SK-N-SH treated with all-trans-retinoic acid at 6 μM for 48 hours (cell line): Measurements from ENCODE around the gene ZNF518B.

Source experiments
- ATAC-seq: fragments of 200-7000 bp; cut with Tn5 transposase; 3 replicates; pipeline ENCODE4 v1.9.1; 2020; ENCODE audit warnings: mild to moderate bottlenecking, moderate library complexity
- ARNTL ChIP-seq: fragments of 450-650 bp; formaldehyde crosslinking; IDR thresholded peaks from 2 replicates; pipeline ENCODE4 v1.5.0; 2020; ENCODE audit warnings: low read depth, mild to moderate bottlenecking, moderate library complexity, borderline replicate concordance
- BACH2 ChIP-seq: fragments of 250-450 bp; sonication (Bioruptor Pico); IDR thresholded peaks from 2 replicates; pipeline ENCODE4 v1.9.0; 2021; ENCODE audit warnings: mild to moderate bottlenecking, borderline replicate concordance
- CSDC2 ChIP-seq: fragments of 250-450 bp; sonication (Bioruptor Pico); IDR thresholded peaks from 2 replicates; pipeline ENCODE4 v1.5.0; 2020; ENCODE audit warnings: mild to moderate bottlenecking, moderate library complexity
- ESRRG ChIP-seq: fragments of 250-450 bp; sonication (Bioruptor Pico); IDR thresholded peaks from 2 replicates; pipeline ENCODE4 v1.6.1; 2021; ENCODE audit warnings: mild to moderate bottlenecking
- GLIS3 ChIP-seq: fragments of 250-450 bp; sonication (Bioruptor Pico); IDR thresholded peaks from 2 replicates; pipeline ENCODE4 v1.5.0; 2020; ENCODE audit warnings: mild to moderate bottlenecking, moderate library complexity
- ISL1 ChIP-seq: fragments of 250-450 bp; sonication (Bioruptor Pico); IDR thresholded peaks from 2 replicates; pipeline ENCODE4 v2.1.2; 2022; ENCODE audit warnings: mild to moderate bottlenecking, moderate library complexity
- PPARA ChIP-seq: fragments of 250-450 bp; sonication (Bioruptor Pico); IDR thresholded peaks from 2 replicates; pipeline ENCODE4 v1.5.0; 2020; ENCODE audit warnings: mild to moderate bottlenecking, borderline replicate concordance
- RARB ChIP-seq: fragments of 250-450 bp; sonication (Bioruptor Pico); IDR thresholded peaks from 2 replicates; pipeline ENCODE4 v1.8.0; 2021; ENCODE audit warnings: mild to moderate bottlenecking, moderate library complexity
- SNAI2 ChIP-seq: fragments of 250-450 bp; sonication (Bioruptor Pico); IDR thresholded peaks from 2 replicates; pipeline ENCODE4 v1.5.0; 2020; ENCODE audit warnings: mild to moderate bottlenecking, moderate library complexity
- TCF4 ChIP-seq: fragments of 250-450 bp; sonication (Bioruptor Pico); IDR thresholded peaks from 2 replicates; pipeline ENCODE4 v1.8.0; 2021; ENCODE audit warnings: mild to moderate bottlenecking, moderate library complexity, borderline replicate concordance
- TOX ChIP-seq: fragments of 250-450 bp; sonication (Bioruptor Pico); IDR thresholded peaks from 2 replicates; pipeline ENCODE4 v1.8.0; 2021; ENCODE audit warnings: mild to moderate bottlenecking, moderate library complexity, borderline replicate concordance
- ZFP3 ChIP-seq: fragments of 250-450 bp; sonication (Bioruptor Pico); IDR thresholded peaks from 2 replicates; pipeline ENCODE4 v1.5.0; 2020; ENCODE audit warnings: mild to moderate bottlenecking, moderate library complexity
- ZFP30 ChIP-seq: fragments of 450-650 bp; formaldehyde crosslinking; IDR thresholded peaks from 2 replicates; pipeline ENCODE4 v1.5.0; 2022; ENCODE audit warnings: mild to moderate bottlenecking, moderate library complexity
- ZNF565 ChIP-seq: fragments of 450-650 bp; formaldehyde crosslinking; conservative IDR thresholded peaks from 2 replicates; pipeline ENCODE4 v1.5.0; 2020; ENCODE audit warnings: low read depth, mild to moderate bottlenecking, moderate library complexity
- ZNF70 ChIP-seq: fragments of 450-650 bp; formaldehyde crosslinking; IDR thresholded peaks from 2 replicates; pipeline ENCODE4 v1.5.0; 2020; ENCODE audit warnings: mild to moderate bottlenecking, moderate library complexity
- ZNF8 ChIP-seq: fragments of 450-650 bp; formaldehyde crosslinking; IDR thresholded peaks from 2 replicates; pipeline ENCODE4 v1.5.0; 2020; ENCODE audit warnings: mild to moderate bottlenecking, moderate library complexity
- TF ChIP-seq, protein P1 (sequence below): fragments of 250-450 bp; sonication (Bioruptor Pico); IDR thresholded peaks from 2 replicates; pipeline ENCODE4 v1.5.1; 2020; ENCODE audit warnings: low read depth, mild to moderate bottlenecking, moderate library complexity
- TF ChIP-seq, protein P2 (sequence below): fragments of 250-450 bp; sonication (Bioruptor Pico); IDR thresholded peaks from 2 replicates; pipeline ENCODE4 v1.8.0; 2021; ENCODE audit warnings: low read depth, mild to moderate bottlenecking, moderate library complexity, borderline replicate concordance
- TF ChIP-seq, protein P3 (sequence below): fragments of 250-450 bp; sonication (Bioruptor Pico); IDR thresholded peaks from 2 replicates; pipeline ENCODE4 v1.5.0; 2020; ENCODE audit warnings: mild to moderate bottlenecking, moderate library complexity
- TF ChIP-seq, protein P4 (sequence below): fragments of 250-450 bp; sonication (Bioruptor Pico); IDR thresholded peaks from 2 replicates; pipeline ENCODE4 v1.5.1; 2021; ENCODE audit warnings: mild to moderate bottlenecking, moderate library complexity

The ZNF518B gene

DNA sequence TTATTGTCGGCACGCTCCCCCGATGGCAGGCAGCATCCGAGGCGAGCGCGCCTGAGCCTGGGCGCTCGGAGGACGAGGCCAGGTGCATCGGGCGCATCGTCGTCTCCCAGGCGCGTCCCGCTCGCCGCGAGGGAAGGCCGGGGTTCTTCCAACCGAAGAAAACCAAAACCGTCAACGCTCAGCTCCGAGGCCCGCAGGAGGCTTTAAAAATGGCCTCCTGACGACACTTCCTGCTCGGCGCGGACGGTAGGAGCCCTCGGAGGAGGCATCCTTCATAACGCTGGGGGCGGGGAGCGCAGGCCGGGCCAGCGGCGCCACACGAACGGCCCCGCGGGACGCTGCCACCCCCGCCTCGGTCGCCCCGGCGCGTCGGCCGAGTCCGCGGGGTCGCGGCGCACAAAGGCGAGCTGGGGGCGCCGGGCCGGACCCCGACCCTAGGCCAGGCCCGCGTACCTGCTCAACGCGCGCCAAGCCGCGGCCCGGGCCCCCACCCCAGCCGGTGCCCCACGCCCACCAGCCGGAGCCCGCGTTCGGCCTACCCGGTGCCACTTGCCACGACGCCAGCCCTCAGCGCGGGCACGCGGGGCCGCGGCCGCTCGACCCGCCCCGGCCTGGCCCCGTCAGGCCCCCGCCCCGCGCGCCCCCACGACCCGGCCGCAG is 501 bp downstream of the ZNF518B start (continued):
- TF ChIP-seq GLIS3 (CRISPR knock-in tag), result no peak
- TF ChIP-seq ZFP30 (CRISPR knock-in tag), result no peak

DNA sequence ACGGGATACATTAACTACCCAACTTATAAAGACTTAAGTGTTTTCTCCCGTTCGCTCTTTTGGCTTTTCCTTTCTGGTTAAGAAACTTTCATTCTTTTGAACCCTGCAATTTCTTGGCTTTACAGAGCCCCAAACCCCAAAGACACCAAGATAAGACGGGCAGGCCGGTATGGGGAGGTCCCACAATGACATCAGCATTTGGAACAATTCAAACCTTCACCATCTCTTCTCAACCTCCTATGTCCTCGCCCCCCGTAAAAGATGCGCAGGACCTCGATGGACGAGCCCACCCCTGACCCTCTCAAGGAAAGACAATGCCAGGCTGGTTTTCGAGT is 999 bp downstream of the ZNF518B start:
- TF ChIP-seq TOX (CRISPR knock-in tag) (no peak), SNAI2 (CRISPR knock-in tag) (no peak), ZNF8 (no peak)
- TF ChIP-seq, protein P1, sequence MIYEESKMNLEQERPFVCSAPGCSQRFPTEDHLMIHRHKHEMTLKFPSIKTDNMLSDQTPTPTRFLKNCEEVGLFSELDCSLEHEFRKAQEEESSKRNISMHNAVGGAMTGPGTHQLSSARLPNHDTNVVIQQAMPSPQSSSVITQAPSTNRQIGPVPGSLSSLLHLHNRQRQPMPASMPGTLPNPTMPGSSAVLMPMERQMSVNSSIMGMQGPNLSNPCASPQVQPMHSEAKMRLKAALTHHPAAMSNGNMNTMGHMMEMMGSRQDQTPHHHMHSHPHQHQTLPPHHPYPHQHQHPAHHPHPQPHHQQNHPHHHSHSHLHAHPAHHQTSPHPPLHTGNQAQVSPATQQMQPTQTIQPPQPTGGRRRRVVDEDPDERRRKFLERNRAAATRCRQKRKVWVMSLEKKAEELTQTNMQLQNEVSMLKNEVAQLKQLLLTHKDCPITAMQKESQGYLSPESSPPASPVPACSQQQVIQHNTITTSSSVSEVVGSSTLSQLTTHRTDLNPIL (CRISPR knock-in tag), result no peak
- TF ChIP-seq, protein P2, sequence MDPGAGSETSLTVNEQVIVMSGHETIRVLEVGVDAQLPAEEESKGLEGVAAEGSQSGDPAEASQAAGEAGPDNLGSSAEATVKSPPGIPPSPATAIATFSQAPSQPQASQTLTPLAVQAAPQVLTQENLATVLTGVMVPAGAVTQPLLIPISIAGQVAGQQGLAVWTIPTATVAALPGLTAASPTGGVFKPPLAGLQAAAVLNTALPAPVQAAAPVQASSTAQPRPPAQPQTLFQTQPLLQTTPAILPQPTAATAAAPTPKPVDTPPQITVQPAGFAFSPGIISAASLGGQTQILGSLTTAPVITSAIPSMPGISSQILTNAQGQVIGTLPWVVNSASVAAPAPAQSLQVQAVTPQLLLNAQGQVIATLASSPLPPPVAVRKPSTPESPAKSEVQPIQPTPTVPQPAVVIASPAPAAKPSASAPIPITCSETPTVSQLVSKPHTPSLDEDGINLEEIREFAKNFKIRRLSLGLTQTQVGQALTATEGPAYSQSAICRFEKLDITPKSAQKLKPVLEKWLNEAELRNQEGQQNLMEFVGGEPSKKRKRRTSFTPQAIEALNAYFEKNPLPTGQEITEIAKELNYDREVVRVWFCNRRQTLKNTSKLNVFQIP (CRISPR knock-in tag), result no peak
- no peak for ATAC-seq

DNA sequence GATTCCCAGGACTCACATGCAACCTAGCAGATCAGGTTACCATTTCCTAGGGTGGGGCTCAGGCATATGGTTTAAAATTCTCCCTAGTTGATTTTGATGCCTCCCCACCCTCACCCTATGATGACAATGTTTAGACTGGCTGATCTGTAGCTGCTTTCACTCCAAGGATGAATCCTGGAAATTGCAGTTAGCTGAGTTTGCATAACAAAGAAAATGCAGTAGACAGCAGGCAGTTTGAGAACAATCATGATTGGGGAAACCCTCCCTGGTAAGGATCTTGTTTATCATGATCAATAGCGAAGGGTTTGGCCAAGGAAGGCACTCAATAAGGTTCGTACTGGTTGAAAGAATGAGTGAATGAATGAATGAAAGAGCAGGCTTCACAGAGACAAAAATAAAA is 2.1 kb downstream of the ZNF518B start:
- no peak for ATAC-seq
- TF ChIP-seq RARB (CRISPR knock-in tag) (no peak), CSDC2 (no peak), ARNTL (CRISPR knock-in tag) (no peak), ZFP30 (CRISPR knock-in tag) (no peak), TOX (CRISPR knock-in tag) (no peak), BACH2 (CRISPR knock-in tag) (no peak), ZNF70 (CRISPR knock-in tag) (no peak), ZNF565 (CRISPR knock-in tag) (no peak), ESRRG (CRISPR knock-in tag) (no peak), PPARA (CRISPR knock-in tag) (no peak), SNAI2 (CRISPR knock-in tag) (no peak), ISL1 (CRISPR knock-in tag) (no peak), TCF4 (CRISPR knock-in tag) (no peak), GLIS3 (CRISPR knock-in tag) (no peak), ZNF8 (no peak), ZFP3 (CRISPR knock-in tag) (no peak)
- TF ChIP-seq, protein P1 (CRISPR knock-in tag), result no peak
- TF ChIP-seq, protein P3, sequence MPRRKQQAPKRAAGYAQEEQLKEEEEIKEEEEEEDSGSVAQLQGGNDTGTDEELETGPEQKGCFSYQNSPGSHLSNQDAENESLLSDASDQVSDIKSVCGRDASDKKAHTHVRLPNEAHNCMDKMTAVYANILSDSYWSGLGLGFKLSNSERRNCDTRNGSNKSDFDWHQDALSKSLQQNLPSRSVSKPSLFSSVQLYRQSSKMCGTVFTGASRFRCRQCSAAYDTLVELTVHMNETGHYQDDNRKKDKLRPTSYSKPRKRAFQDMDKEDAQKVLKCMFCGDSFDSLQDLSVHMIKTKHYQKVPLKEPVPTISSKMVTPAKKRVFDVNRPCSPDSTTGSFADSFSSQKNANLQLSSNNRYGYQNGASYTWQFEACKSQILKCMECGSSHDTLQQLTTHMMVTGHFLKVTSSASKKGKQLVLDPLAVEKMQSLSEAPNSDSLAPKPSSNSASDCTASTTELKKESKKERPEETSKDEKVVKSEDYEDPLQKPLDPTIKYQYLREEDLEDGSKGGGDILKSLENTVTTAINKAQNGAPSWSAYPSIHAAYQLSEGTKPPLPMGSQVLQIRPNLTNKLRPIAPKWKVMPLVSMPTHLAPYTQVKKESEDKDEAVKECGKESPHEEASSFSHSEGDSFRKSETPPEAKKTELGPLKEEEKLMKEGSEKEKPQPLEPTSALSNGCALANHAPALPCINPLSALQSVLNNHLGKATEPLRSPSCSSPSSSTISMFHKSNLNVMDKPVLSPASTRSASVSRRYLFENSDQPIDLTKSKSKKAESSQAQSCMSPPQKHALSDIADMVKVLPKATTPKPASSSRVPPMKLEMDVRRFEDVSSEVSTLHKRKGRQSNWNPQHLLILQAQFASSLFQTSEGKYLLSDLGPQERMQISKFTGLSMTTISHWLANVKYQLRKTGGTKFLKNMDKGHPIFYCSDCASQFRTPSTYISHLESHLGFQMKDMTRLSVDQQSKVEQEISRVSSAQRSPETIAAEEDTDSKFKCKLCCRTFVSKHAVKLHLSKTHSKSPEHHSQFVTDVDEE (CRISPR knock-in tag), result no peak
- TF ChIP-seq, protein P4, sequence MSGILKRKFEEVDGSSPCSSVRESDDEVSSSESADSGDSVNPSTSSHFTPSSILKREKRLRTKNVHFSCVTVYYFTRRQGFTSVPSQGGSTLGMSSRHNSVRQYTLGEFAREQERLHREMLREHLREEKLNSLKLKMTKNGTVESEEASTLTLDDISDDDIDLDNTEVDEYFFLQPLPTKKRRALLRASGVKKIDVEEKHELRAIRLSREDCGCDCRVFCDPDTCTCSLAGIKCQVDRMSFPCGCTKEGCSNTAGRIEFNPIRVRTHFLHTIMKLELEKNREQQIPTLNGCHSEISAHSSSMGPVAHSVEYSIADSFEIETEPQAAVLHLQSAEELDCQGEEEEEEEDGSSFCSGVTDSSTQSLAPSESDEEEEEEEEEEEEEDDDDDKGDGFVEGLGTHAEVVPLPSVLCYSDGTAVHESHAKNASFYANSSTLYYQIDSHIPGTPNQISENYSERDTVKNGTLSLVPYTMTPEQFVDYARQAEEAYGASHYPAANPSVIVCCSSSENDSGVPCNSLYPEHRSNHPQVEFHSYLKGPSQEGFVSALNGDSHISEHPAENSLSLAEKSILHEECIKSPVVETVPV (CRISPR knock-in tag), result no peak
- TF ChIP-seq, protein P2 (CRISPR knock-in tag), result no peak
